ENCODE data around the gene TNFSF4. TPM values are rescaled to one million over a fixed set of nuclear protein-coding genes. Genes with fewer than 3 reads are reported as not detected.

Gene TNFSF4
- total and polyA plus RNA-seq, 2 of the 13 experiments (the other 11 are each of a cell fraction or from before 2014, with no cell fraction given): 2.4 to 7.9 TPM

GRCh38 chr1:173190101-173190936 is 16.8 kb downstream of the TNFSF4 start (continued):
- no peak for TF ChIP-seq SP2 (CRISPR knock-in tag; IDR thresholded peaks at IDR 0.05)
- TF ChIP-seq, protein P1, sequence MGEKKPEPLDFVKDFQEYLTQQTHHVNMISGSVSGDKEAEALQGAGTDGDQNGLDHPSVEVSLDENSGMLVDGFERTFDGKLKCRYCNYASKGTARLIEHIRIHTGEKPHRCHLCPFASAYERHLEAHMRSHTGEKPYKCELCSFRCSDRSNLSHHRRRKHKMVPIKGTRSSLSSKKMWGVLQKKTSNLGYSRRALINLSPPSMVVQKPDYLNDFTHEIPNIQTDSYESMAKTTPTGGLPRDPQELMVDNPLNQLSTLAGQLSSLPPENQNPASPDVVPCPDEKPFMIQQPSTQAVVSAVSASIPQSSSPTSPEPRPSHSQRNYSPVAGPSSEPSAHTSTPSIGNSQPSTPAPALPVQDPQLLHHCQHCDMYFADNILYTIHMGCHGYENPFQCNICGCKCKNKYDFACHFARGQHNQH (CRISPR knock-in tag; IDR thresholded peaks at IDR 0.05): peak; percentile 59; the same call in 1 of the 2 replicates
- TF ChIP-seq, protein P2, sequence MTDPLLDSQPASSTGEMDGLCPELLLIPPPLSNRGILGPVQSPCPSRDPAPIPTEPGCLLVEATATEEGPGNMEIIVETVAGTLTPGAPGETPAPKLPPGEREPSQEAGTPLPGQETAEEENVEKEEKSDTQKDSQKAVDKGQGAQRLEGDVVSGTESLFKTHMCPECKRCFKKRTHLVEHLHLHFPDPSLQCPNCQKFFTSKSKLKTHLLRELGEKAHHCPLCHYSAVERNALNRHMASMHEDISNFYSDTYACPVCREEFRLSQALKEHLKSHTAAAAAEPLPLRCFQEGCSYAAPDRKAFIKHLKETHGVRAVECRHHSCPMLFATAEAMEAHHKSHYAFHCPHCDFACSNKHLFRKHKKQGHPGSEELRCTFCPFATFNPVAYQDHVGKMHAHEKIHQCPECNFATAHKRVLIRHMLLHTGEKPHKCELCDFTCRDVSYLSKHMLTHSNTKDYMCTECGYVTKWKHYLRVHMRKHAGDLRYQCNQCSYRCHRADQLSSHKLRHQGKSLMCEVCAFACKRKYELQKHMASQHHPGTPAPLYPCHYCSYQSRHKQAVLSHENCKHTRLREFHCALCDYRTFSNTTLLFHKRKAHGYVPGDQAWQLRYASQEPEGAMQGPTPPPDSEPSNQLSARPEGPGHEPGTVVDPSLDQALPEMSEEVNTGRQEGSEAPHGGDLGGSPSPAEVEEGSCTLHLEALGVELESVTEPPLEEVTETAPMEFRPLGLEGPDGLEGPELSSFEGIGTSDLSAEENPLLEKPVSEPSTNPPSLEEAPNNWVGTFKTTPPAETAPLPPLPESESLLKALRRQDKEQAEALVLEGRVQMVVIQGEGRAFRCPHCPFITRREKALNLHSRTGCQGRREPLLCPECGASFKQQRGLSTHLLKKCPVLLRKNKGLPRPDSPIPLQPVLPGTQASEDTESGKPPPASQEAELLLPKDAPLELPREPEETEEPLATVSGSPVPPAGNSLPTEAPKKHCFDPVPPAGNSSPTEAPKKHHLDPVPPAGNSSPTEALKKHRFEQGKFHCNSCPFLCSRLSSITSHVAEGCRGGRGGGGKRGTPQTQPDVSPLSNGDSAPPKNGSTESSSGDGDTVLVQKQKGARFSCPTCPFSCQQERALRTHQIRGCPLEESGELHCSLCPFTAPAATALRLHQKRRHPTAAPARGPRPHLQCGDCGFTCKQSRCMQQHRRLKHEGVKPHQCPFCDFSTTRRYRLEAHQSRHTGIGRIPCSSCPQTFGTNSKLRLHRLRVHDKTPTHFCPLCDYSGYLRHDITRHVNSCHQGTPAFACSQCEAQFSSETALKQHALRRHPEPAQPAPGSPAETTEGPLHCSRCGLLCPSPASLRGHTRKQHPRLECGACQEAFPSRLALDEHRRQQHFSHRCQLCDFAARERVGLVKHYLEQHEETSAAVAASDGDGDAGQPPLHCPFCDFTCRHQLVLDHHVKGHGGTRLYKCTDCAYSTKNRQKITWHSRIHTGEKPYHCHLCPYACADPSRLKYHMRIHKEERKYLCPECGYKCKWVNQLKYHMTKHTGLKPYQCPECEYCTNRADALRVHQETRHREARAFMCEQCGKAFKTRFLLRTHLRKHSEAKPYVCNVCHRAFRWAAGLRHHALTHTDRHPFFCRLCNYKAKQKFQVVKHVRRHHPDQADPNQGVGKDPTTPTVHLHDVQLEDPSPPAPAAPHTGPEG (CRISPR knock-in tag; IDR thresholded peaks at IDR 0.05): peak; percentile 62; the same call in 1 of the 2 replicates
- no peak for TF ChIP-seq SKI (IDR thresholded peaks at IDR 0.05; ENCODE audit: partially characterized antibody)
- TF ChIP-seq ZNF512 (CRISPR knock-in tag; IDR thresholded peaks at IDR 0.05): no peak
- no peak for TF ChIP-seq ZKSCAN5 (CRISPR knock-in tag; IDR thresholded peaks at IDR 0.05)
- no peak for TF ChIP-seq ZNF550 (CRISPR knock-in tag; IDR thresholded peaks at IDR 0.05; ENCODE audit: borderline replicate concordance)
- TF ChIP-seq NR2F2 (IDR thresholded peaks at IDR 0.05; ENCODE audit: borderline replicate concordance, low read depth): no peak
- no peak for TF ChIP-seq GRHL1 (CRISPR knock-in tag; conservative IDR thresholded peaks at IDR 0.05)
- no peak for TF ChIP-seq HIVEP1 (CRISPR knock-in tag; IDR thresholded peaks at IDR 0.05)
- peak; percentile 82 for TF ChIP-seq ZMYM4 (CRISPR knock-in tag; IDR thresholded peaks at IDR 0.05)
- TF ChIP-seq CTCF (CRISPR knock-in tag; IDR thresholded peaks at IDR 0.05): no peak
- TF ChIP-seq NFRKB (IDR thresholded peaks at IDR 0.05): no peak
- TF ChIP-seq TCF7 (IDR thresholded peaks at IDR 0.05; ENCODE audit: low read depth): no peak
- peak; percentile 65 for TF ChIP-seq HNF4A (CRISPR knock-in tag; IDR thresholded peaks at IDR 0.05)

Data from HepG2 (cell line).